HG03196 (cell line): ENCODE measurements around the gene TTYH3.
"Not testable (repeated sequence)": the region's sequence is repeated elsewhere in the genome, so short reads cannot be mapped to it uniquely, and the experiment has no call there.

ENCODE experiments used
- ATAC-seq: cut with Tn5 transposase; IDR thresholded peaks from one replicate; pipeline ENCODE4 v1.9.1; 2021; ENCODE audit not compliant: unreplicated experiment

Gene TTYH3, protein sequence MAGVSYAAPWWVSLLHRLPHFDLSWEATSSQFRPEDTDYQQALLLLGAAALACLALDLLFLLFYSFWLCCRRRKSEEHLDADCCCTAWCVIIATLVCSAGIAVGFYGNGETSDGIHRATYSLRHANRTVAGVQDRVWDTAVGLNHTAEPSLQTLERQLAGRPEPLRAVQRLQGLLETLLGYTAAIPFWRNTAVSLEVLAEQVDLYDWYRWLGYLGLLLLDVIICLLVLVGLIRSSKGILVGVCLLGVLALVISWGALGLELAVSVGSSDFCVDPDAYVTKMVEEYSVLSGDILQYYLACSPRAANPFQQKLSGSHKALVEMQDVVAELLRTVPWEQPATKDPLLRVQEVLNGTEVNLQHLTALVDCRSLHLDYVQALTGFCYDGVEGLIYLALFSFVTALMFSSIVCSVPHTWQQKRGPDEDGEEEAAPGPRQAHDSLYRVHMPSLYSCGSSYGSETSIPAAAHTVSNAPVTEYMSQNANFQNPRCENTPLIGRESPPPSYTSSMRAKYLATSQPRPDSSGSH

DNA sequence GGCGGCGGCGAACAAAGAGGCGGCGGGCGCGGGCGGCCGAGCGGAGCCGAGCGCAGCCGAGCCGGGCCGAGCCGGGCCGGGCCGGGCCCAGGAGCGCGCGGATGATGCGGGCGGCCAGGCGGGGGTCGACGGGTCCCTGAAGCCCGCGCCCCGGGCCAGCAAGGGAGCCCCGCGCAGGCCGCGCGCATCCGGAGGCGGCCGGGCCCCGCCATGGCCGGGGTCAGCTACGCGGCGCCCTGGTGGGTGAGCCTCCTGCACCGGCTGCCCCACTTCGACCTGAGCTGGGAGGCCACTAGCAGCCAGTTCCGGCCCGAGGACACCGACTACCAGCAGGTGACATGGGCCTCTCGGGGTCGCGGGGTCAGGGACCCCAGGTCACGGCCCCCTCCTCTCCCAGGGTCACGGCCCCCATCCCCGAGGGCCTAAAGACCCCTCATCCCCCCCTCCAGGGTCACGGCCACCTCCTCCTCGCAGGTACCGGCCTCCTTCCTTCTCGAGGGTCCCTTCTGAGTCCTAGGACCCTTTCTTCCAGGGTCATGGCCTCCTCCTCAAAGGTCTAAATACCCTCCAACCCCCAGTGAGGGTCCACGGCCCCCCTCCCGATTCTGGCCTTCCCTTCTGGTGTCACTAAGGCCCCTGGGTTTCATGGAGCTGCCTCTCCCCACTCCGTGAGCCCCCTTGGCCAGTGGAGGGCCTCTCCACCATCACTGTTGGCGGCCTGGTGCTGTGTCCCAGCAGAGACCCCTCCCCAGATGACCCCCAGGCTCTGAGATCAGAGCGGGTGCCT lies at the start of gene TTYH3:
TTYH3 (plus strand) TSS at position 41 of the 787 bp plus-strand sequence; CDS start at position 211, 170 bp downstream.
- peak; percentile 24 for ATAC-seq

- ATAC-seq = no peak
These were observed 49.6 kb upstream of the TTYH3 start for GRCh38 chr7:2582006-2582735.

DNA sequence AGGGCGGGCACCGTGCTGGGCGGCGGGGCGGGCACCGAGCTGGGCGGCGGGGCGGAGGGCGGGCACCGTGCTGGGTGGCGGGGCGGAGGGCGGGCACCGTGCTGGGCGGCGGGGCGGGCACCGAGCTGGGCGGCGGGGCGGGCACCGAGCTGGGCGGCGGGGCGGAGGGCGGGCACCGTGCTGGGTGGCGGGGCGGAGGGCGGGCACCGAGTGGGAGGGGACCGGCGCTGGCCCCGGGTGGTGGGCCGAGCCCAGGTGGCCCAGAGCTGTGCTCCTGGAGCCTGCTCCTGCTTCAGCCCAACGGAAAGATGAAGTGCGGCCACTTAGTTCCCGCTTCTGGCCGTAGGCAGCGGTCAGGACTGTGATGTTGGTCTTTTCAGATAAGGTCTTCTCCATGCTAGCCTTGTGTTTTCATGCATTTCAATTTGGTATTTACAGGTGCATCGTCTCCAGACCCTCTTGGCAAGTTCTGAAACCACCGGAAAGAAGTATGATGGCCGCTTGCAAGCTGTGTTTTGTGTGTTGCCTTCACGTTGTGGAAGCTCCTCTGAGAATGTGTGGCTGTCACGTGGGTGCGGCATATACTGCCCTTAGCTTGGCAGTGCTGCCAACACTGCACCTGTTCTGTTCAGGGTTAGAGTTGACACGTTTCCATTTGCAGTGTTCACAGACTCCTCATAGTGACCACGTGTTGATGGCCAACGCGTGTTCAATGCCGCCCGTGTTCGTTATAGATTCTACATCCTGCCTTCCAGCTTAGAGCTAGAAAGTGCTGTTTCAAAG lies 47.8 kb upstream of the TTYH3 start:
- ATAC-seq = no peak

GRCh38 chr7:2585446-2585845 lies 46.3 kb upstream of the TTYH3 start:
- ATAC-seq = no peak

- ATAC-seq = no peak
These were observed 45.3 kb upstream of the TTYH3 start for GRCh38 chr7:2586326-2587020.

- no peak for ATAC-seq
These were observed 44.7 kb upstream of the TTYH3 start for GRCh38 chr7:2587134-2587533.

- no peak for ATAC-seq
These were observed 44.0 kb upstream of the TTYH3 start for GRCh38 chr7:2587778-2588177.

DNA sequence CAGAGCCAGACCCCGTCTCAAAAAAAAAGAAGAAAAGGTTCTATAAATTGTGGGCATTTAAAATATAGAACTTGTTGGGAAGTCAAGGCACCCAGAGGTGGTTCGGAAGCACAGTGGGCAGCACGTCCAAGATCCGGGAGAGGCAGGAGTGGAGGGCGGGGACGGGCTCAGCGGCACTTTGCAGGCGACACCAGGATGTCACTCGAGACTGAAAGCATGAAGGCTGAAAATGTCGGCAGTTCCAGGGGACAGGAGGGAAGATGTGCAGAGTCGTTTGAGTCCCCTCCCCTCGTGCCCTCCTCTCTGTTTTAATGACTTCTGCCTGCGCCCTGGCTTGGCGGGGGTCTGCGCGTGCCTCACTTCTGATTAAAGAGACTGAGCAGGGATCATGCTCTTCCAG lies 42.4 kb upstream of the TTYH3 start:
- ATAC-seq = no peak

DNA sequence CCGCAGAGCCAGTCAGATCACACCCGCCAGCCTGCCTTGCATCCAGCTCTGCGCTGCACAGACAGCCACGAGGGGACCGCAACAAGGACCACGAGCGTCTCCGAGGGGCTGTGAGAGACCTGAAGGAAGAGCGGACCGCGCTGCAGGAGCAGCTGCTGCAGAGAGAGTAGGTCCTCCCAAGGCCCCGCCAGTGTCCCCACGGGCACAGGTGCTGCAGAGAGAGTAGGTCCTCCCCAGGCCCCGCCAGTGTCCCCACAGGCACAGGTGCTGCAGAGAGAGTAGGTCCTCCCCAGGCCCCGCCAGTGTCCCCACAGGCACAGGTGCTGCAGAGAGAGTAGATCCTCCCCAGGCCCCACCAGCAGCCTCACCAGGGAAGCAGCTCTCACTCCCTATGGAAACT lies 41.8 kb upstream of the TTYH3 start:
- ATAC-seq = not testable (repeated sequence)

DNA sequence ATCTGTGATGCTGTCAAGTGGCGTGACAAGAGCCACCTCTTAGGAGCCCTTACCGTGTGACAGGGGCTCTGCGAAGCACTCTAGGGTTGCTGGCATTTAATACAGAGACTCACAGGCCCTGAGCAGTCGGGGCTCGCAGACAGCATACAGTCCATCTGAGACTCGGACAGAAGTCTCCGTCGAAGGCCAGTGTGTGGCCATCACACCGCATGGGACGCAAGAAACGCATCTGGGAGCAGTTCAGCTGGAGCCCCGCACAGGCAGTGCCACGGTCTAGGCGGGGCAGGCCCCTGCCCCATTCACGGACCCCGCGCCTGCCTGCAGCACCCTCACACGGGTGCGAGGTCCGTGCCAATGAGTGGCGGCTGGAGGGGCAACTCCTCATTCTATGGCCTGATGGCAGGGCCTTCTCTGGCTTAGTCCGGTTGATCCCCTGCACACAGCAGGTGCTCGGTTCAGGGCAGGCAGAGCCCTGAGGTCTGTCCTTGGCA lies 39.4 kb upstream of the TTYH3 start:
- no peak for ATAC-seq

- no peak for ATAC-seq
These were observed 38.6 kb upstream of the TTYH3 start for GRCh38 chr7:2593036-2593727.

DNA sequence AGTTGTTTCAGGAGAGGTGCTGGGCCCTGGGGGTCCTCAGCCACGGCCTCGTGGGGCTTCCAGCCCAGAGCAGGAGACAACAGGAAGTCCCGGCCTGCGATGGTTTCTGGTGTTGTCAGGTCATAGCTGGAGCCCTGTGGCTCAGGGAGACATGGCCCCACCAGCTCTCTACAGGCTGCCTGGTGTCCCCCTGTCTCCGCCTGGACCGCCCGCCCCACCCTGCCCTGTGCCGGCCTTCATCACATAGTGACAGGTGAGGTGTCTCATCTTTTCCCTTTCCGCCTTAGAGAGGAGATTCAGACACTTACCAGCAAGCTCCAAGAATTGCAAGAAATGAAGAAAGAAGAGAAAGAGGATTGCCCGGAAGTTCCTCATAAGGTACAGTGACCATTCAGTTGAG lies 37.2 kb upstream of the TTYH3 start:
- no peak for ATAC-seq

DNA sequence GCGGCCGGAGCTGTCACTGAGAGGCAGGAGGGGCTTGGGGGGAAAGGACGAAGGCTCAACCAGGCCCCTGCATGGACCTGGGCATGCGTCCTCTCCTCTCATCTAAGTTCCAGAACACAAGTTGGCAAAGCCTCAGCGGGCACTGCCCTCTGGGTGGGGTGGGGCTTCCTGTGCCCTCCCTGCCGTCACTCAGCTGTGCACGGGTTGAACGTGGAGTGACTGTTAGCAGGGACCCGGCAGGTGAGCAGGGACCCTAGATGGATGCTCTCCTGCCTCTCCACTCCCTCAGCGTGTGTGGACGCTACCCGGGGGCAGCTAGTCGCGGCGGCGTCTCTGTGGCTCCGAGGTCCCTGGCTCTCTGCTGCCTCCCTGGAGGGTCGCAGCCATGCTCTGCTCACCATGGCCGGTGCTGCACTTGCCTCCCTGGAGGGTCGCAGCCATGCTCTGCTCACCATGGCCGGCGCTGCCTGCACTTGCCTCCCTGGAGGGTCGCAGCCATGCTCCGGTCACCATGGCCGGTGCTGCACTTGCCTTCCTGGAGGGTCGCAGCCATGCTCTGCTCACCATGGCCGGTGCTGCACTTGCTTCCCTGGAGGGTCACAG lies 36.4 kb upstream of the TTYH3 start:
- ATAC-seq = no peak

DNA sequence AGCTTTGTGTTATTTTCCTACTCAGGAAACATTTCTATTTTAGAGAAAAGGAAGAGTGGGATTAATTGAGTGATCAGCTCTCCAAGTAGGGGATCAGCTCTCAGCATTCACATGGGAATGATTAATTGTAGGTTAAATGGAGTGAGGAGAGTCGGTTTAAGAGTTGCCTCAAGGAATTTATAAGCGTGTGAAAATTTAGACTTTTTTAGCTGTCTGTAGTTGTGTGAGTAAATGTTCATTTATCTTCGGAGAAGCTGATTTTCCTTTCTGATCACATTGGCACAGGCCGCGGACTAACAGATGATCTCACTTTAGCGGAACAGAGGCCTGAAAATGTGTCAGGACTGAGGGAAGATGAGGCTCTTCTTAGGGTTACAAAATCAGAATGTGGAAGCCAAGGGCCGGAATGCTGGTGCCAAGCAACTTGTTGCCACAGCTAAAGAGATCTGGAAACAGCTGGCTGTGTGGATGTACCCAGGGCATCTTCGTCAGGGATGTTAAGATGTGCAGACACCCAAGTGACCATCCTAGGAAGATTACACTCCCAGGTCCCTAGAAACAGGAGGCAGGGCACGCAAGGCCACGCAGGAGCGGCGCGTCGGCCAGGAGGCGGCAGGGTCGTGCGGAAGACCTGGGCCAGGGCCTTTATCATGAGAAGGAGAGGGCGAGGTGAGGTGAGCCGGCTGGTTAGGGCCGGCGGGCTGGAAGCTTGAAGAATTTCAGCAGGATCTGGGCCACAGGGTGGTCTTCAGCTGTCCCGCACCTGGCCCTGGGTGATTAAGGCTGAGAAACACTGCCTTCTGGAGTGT lies 35.1 kb upstream of the TTYH3 start:
- ATAC-seq = no peak

DNA sequence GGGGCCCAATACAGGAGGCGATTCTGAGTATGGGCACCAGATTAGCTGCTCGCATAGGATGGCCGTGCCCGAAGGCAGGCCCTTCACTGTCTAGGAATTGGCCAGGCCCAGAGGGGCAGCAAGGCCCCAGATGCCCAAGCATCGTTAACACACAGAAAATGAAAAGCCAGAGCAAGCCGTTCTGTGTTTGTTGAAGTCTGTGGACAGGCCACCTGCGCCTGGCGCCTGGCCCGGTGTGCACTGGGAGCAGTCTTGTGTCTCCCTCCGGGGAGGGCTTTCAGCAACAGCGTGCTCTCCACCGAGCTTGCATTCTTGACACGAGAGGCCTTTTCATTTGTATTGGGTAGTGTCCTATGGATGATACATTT lies 34.5 kb upstream of the TTYH3 start:
- no peak for ATAC-seq

DNA sequence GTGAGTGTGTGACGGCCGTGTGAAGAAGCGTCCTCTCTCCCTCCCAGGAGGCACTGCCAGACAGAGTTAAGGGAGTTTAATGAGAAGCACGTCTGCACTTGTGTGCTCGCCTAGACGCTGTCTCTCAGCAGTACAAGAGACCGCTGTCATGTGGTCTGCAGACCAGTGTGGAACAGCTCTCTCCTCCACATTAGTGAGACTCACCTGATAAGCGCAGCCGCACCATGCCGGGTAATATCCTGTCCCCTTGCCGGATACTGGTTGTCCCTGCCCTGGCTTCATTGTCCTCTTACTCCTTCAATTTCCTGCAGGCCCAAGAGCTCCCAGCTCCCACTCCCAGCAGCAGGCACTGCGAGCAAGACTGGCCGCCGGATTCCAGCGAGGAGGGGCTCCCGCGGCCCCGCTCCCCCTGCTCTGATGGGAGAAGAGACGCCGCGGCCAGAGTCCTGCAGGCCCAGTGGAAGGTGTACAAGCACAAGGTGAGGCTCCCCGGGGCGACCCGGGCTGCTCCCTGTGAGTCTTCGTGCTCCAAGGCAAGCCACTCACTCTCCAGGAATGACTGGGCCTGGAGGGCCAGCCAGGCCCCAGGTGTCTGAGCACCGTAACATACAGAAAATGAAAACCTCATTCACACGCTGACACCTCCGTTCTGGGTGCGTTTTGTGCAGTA lies 33.5 kb upstream of the TTYH3 start:
- no peak for ATAC-seq

- ATAC-seq = no peak
These were observed 30.7 kb upstream of the TTYH3 start for GRCh38 chr7:2601065-2601464.
